Stomach (tissue), 4 donors: ENCODE measurements around the gene ANGPTL2.

Experiments used
- CTCF ChIP-seq, 7 experiments: fragments of 450-650 bp in 4 of 7; fragments of 200-600 bp in 3 of 7; sonication (generic) in 3 of 7; IDR thresholded peaks; one replicate each; pipeline ENCODE4 v1.5.1; 2016 to 2019; ENCODE audit warnings: antibody characterized with exemption in 7 of 7, control low read depth in 2 of 7, mild to moderate bottlenecking in 1 of 7
- POLR2AphosphoS5 ChIP-seq, 3 donors: sonication (generic); formaldehyde crosslinking; IDR thresholded peaks; one replicate each; pipeline ENCODE4 v1.6.1; 2016; ENCODE audit warnings: antibody characterized with exemption in 3 of 3

DNA sequence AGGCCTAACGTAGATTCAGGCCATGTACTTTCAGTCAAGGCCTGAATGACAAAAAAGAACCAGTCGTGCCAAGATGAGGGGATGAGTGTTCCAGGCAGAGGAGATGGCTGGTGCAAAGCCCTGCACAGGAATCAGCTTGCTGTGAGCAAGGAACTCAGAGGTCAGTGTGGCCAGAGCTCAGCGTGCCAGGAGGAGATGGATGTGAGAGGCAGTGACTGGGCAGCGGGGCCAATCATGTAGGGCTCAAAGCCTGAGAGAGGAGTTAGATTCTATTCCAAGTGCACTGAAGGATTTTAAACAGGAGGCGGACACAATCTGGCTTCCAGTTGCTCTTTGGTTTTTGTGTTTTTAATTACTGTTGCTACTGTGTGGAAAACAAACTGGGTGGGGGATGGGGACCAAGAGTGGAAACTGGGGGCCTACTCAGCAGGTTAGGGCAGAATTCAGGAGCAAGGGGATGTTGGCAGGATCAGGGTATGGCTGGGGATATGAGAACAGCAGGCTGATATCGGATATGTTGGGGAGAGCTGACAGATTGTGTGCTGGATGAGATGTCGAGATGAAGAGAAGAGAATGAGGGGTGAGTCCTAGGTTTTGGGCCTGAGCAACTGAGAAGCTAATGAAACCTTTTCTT is 64.3 kb downstream of the ANGPTL2 start:
- TF ChIP-seq CTCF (IDR thresholded peaks at IDR 0.05) (no peak), POLR2AphosphoS5 (IDR thresholded peaks at IDR 0.05) (peak in 1 of 3 donors; percentile 27)
